ENCODE measurements around the gene WEE2.

The WEE2 gene

GRCh38 chr7:141708351-141708750 is at the start of gene WEE2:
Gene WEE2, plus strand, starts transcription at chr7:141708353. Its CDS starts 406 bp downstream, at chr7:141708759.
- no peak for DNase-seq (ENCODE audit: low read depth in 2 of 2, low spot score in 1 of 2)

DNA sequence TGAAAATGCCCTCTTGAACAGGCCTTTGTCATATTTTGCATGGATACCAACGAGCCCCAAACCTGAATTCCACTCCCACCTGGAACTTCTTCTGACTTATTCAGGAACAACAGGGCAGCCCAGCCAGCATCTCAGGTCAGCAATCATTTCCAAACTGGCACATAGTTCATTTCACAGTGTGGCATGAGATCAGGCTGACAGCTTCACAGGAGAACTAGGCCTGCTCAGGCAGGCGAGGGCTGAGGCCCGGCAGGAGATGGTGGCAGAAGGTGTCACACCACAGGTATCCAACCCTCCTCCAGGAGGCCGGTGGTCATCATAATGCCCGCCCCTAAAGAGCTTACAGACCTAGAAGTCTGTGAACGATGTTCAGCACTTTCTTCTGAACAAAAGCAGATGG is 48.7 kb upstream of the WEE2 start:
- DNase-seq (ENCODE audit: low read depth in 2 of 2, low spot score in 1 of 2) = no peak

DNA sequence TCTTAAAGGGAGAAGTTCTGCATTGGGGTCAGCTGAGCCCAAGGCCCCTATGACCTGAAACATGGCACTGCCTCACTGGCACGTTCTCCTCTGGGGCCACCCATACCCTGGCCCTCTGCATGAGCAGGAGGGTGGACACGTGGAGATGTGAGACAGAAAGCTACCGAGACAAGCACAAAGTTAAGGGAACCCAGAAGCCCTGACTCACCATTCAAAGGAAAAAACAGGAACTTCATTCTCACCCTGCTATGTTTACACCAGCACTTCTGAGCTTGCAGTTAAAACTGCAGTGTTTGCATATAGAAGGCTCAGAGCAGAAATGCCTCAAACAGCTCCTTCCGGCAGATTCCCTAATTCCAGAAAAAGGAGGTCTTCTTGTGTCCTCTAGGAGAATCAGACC is 47.9 kb upstream of the WEE2 start:
- no peak for DNase-seq (ENCODE audit: low read depth in 2 of 2, low spot score in 1 of 2)

DNA sequence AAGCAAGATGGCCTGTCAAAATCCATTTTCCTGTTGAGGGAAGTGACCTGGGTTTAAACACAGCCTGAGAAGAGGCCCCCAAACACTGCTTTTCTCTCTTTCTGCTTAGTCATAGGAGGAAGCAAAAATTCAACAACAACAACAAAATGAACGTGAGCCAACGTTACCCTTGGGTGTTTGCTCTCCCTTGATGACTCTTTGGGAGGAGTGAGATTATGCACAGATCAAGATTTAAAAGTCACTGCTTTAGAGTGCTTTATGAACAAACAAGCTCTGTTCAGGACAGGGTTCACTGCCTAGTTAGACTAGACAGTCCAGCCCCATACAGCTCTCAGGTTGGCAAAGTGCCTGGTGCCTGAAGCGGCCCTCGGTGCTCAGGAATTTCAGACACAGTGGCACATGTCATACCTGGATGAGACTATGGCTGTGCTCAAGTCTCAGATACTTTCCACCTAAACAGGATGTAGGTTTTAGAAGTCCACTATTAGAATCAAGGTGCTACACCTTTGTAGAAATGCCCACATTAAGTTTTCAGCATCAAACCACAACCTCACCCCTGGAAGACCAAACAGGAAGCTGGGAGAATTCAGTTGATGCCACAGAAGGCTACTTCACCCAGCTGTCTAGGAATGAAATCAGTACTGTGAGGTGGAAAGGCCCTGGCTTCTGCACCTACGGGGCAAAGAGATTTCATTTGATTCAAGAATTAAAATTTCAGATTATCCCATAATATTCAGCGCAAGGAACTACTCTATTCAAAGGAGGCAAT is 44.9 kb upstream of the WEE2 start:
- DNase-seq (ENCODE audit: low read depth in 2 of 2, low spot score in 1 of 2) = no peak

- DNase-seq (ENCODE audit: low read depth in 2 of 2, low spot score in 1 of 2) = no peak
Observed at GRCh38 chr7:141664450-141664849, 43.7 kb upstream of the WEE2 start.

- DNase-seq (ENCODE audit: low read depth in 2 of 2, low spot score in 1 of 2) = no peak
Observed at GRCh38 chr7:141665208-141666035, 42.7 kb upstream of the WEE2 start.

DNA sequence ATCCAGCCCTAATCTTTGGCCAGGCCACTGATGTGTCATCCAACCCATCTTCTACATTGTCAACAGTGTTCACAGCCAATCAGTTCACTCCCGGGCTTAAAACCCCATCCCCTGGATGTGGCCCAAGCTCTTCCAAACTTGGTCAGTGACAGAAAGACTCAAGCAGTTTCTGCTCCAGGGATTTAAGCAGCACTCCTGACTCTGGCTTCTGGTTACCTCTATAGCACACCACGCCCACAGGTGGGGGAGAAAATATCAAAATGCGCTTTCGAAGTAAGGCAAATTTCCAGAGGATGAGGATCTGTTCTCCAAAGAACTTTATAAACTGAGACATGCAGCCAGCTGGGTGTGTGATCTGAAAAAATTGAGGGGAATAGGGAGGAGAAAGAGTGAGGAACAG is 42.1 kb upstream of the WEE2 start:
- no peak for DNase-seq (ENCODE audit: low read depth in 2 of 2, low spot score in 1 of 2)

DNA sequence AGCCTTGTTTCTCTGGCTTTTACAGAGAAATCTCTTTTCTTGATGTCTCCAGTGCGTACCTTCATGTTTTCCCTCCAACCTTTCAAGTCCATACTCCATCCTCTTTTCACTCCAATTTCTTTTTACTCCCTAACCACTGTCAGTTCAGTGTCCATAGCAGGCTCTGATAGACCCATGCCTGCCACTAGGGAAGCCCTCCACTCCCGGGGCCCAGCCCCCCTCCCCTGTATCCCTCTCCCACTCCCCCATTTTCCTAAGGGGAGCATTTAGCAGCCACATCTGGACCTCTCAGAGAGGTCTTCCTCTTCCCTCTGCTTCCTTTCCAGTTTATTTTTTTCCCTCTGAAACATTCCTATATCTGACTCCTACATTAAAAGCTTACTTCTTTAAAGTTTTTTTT is 39.3 kb upstream of the WEE2 start:
- DNase-seq (ENCODE audit: low read depth in 2 of 2, low spot score in 1 of 2) = no peak

- DNase-seq (ENCODE audit: low read depth in 2 of 2, low spot score in 1 of 2) = no peak
Observed at GRCh38 chr7:141671705-141672496, 36.3 kb upstream of the WEE2 start.

DNA sequence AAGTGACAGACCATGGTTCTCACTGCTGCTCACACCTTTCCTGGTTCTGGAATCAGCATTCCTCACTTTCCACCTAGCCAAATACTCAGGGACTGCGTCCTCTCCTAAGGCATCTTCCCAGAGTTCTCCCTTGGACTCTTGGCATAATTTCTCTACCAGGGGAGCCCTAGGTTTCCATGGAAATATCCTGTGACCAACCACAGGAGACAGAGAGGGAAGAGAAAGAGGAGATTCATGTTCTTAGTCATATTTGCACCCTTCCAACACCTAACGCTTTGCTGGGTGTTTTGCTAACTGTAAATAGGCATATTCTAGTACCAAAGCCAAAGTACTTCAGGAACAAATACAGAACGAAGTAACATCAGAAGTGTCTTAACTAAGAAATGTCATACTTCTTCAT is 34.8 kb upstream of the WEE2 start:
- DNase-seq (ENCODE audit: low read depth in 2 of 2, low spot score in 1 of 2) = no peak

GRCh38 chr7:141674171-141674671 is 33.9 kb upstream of the WEE2 start:
- no peak for DNase-seq (ENCODE audit: low read depth in 2 of 2, low spot score in 1 of 2)

- DNase-seq (ENCODE audit: low read depth in 2 of 2, low spot score in 1 of 2) = no peak
Observed at GRCh38 chr7:141674702-141675101, 33.5 kb upstream of the WEE2 start.

DNA sequence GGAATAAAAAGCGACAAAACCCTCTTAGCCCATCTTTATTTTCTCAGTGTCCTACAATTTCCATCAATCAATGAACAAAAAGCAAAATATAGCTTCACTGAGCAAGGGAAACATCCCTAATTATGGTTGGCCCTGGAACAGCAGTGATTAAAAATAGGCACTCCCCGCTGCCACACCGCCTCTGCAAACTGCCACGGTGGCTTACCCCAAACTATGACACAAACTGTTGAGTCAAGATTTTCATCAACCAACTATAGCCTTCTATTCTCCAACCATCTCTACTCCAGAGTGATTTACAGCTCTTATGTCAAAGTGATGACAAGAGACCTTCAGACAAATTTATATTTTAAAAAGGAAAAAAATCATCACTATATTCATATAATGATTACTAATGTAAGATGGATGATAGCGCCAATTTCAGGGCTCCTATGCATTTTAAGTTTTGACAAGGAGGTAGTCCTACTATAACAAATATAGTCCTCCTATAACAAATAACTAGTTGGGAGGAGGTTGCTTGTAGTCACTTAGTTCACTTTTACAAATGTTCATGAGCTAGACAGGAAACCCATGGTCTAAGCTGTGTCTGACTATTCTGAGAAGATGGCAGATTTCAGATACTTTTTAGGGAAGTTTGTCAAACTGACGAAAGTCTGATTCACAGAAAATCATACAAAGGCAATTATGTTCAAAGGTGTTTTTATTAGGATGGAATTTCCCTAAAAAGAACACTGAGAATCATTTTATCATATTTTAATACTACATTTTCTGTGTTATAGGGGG is 32.5 kb upstream of the WEE2 start:
- no peak for DNase-seq (ENCODE audit: low read depth in 2 of 2, low spot score in 1 of 2)

DNA sequence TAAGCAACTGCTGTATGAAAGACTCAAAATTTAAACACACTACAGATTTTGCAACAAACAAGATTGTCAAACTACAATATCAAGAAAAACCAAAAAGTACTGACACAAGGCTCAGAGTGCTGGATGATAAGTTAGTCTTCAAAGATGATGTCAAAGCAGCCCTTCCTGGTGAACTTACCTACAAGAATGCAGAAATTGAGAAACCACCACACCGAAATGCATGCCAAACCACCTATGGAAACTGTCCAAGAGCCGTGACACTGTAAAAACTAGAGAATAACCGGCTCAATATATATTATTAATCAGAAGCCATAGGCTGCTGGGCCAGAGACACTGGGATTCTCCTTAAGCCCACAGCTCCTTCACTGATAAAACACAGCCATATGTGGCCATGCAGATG is 31.5 kb upstream of the WEE2 start:
- no peak for DNase-seq (ENCODE audit: low read depth in 2 of 2, low spot score in 1 of 2)

- no peak for DNase-seq (ENCODE audit: low read depth in 2 of 2, low spot score in 1 of 2)
Observed at GRCh38 chr7:141679014-141679413, 29.1 kb upstream of the WEE2 start.

DNA sequence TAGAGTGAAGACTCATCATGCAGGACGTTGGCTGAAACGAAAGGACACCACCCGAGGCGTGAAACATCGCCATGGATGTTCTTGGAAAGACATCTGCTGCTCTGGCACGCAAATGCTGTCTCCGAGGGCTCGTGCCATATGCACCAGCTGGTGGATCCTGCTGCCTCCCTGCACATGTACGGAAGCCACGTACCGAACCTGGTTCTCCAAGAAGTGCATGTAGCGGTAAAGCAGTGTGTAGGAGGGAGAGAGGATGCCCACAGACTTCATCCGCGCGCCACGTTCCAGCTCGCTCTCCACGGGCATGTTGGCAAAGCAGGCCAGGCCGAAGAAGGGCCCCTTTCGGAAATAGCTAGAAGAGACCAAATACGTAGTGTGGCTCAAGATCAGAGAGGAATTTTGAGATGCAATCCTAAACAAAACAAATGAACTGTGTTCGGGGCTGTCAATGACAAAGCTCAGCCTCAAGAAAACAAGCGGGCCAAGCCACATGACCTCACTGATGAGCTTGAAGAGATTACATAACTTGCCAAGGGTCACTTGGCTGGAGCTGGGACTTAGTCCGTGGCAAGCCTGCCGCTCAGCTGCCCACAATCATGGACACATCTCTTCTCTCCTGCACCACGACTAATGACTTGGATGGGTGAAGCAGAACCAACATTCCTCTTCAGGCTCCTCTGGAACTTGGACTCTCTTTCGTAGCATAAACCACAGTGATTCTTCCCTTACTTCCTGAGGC is 22.7 kb upstream of the WEE2 start:
- no peak for DNase-seq (ENCODE audit: low read depth in 2 of 2, low spot score in 1 of 2)

DNA sequence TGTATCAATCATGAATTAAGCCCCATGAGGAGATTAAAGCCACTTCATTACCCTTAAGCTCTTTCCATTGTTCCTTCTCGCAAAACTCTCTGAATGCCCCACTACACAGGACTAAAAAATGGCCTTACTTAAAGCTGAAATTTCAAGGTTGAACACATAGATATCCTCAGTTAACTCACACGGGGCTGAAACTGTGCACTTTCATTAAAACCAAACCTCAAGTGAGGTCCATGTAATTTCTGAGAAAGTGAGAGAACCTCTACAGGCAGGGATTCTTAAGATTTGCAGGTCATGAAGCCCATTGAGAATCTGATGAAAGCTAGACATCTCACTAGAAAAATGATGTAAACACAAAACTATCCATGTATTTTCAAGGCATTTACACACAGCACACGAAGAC is 22.1 kb upstream of the WEE2 start:
- DNase-seq (ENCODE audit: low read depth in 2 of 2, low spot score in 1 of 2) = no peak

DNA sequence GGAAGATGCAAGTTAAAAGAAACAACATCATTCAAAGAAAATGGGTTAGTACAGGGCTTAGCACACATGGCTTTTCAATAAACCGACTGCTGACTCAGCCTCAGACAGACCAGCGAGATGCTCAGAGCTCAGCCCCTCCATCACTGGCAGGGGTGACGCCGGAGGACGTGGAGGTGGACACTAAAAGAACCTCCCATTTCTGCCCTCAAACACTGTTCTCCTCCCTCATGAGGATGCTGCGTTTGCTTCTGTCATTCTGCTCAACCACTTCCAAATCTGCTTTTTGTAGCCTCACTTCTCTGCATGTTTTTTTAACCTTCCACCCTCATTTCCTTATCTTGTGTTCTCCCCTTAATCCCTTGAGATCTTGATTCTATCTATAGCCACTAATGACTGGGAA is 21.5 kb upstream of the WEE2 start:
- no peak for DNase-seq (ENCODE audit: low read depth in 2 of 2, low spot score in 1 of 2)

- DNase-seq (ENCODE audit: low read depth in 2 of 2, low spot score in 1 of 2) = no peak
Observed at GRCh38 chr7:141688043-141688442, 20.1 kb upstream of the WEE2 start.

Data from stimulated activated CD8-positive, alpha-beta memory T cell treated with anti-CD3 and anti-CD28 coated beads, Interleukin-4, amount 100 ng/mL, for 4 hours (primary cell).